Activated CD4-positive, alpha-beta T cell treated with anti-CD3 and anti-CD28 coated beads for 36 hours (primary cell): ENCODE measurements around the gene NKTR. TPM values are rescaled to one million over a fixed set of nuclear protein-coding genes. Genes with fewer than 3 reads are reported as not detected.
A peak's percentile ranks its signal among the peaks of the same experiment; 100 is the strongest.
"Not testable (repeated sequence)": the region's sequence is repeated elsewhere in the genome, so short reads cannot be mapped to it uniquely, and the experiment has no call there.

Experiments used
- ATAC-seq: fragments of 200-7000 bp; cut with Tn5 transposase; one replicate; pipeline ENCODE4 v1.10.0; 2021; ENCODE audit warnings: mild to moderate bottlenecking, moderate library complexity
- CTCF ChIA-PET: fragments of 350-600 bp; sonication (Branson Sonifier 250); formaldehyde crosslinking; loops from one replicate; lab custom pipeline; 2021; ENCODE audit warnings: antibody characterized with exemption; lab: Charles Lee
- POLR2A ChIA-PET: fragments of 350-600 bp; sonication (Branson Sonifier 250); formaldehyde crosslinking; loops from one replicate; lab custom pipeline; 2021; ENCODE audit warnings: antibody characterized with exemption, inconsistent platforms; lab: Charles Lee
- DNase-seq: peaks from one replicate; pipeline ENCODE4 v3.0.0-alpha.2; 2020
- H3K27ac Mint-ChIP-seq: one replicate; pipeline ENCODE4 v1.8.0; 2021; ENCODE audit warnings: mixed read lengths
- H3K27me3 Mint-ChIP-seq: one replicate; pipeline ENCODE4 v1.8.0; 2021; ENCODE audit warnings: mixed read lengths
- H3K36me3 Mint-ChIP-seq: one replicate; pipeline ENCODE4 v1.8.0; 2021; ENCODE audit warnings: low read depth, mixed read lengths
- H3K4me1 Mint-ChIP-seq: one replicate; pipeline ENCODE4 v1.8.0; 2021; ENCODE audit warnings: mixed read lengths
- H3K4me3 Mint-ChIP-seq: one replicate; pipeline ENCODE4 v1.8.0; 2021; ENCODE audit warnings: mild to moderate bottlenecking, moderate library complexity, mixed read lengths
- H3K9me3 Mint-ChIP-seq: one replicate; pipeline ENCODE4 v1.8.0; 2021; ENCODE audit warnings: low read depth, mixed read lengths
- intact Hi-C, 2 experiments: fragments of 100-400 bp; cut with DNase I in 1 of 2; cut with micrococcal nuclease in 1 of 2; formaldehyde crosslinking; loops; one replicate each; pipeline versions ENCODE4 v1.14.2 to v1.15.1; 2022 to 2024; cut with DNase I, micrococcal nuclease
- total RNA-seq, 2 experiments: library from RNA; stranded (reverse); gene quantifications; one replicate each; pipeline ENCODE4 v1.2.3, GENCODE V29; 2021

NKTR gene
- 10 to 100 TPM; 50.8 to 59.2 TPM for total RNA-seq

DNA sequence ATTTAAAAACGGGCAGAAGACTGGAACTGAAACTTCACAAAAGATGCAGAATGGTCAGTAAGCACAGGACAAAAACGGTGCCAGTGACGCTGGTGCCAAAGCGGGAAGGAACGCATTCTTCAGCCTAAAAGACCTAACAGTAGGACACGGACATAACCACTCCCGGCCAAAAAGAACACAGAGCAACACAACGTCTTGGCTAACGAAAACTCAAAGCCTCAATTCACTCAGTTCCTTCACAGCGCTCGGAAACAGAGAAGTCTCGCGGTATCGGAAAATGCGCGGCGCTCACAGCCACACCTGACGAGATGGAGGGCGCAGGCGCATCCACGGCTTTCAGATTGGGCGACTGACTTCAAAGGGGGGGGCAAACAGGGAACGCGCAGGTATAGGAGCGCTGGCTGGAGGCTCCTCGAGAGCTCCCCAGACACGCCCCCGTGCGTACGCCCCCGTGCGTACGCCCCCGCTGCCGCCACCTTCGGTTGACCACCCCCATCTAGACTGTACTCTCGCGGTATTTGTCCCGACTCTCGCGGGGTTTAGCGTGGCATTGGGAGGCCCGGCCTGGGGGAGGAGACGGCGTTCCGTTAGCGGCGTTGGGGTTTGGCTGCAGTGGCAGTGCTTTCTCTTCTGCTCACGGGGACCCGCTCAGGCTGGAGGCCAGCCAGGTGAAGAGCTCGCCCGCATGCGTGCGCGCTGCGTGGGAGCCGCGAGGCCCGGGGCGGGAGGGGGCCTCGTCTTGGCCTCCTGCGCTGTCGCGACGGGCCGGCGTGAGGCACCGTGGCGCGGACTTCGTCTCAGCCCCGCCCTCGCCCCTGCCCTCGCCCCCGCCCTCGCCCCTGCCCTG is at the start of gene NKTR:
NKTR (plus strand) TSS at position 576 of the 847 bp plus-strand sequence. CDS start 321 bp downstream, outside the sequence.
- Mint-ChIP-seq H3K4me3 (peak within 1 kb of the TSS; percentile 80), H3K27ac (peak within 1 kb of the TSS; percentile 95), H3K27me3 (no peaks in the 10 kb centered on the region), H3K36me3 (peaks cover 30% of the 10 kb centered on the region), H3K4me1 (peaks cover 33% of the 10 kb centered on the region), H3K9me3 (no peaks in the 10 kb centered on the region)
- ATAC-seq (peak; percentile 91), DNase-seq (peak; percentile 100)
- intact Hi-C loops: loop anchor here (1.0 to 10.0 kb wide), 10 partner anchors 10 to 1094 kb away; partner anchors contain the start of genes SS18L2 (in 2 of the 2), ABHD5 (in 1 of the 2), HIGD1A (in 1 of the 2) and POMGNT2 (in 1 of the 2)
- POLR2A ChIA-PET: interaction anchor here (0.5 to 1.5 kb wide), 6 partner anchors 8 to 98 kb away, joined by 3 to 12 read pairs (median 4); partner anchors contain the start of genes SS18L2 and VIPR1
- CTCF ChIA-PET: interaction anchor here (0.9 to 3.8 kb wide), 7 partner anchors 10 to 37 kb away, joined by 3 to 24 read pairs (median 4); partner anchors contain the start of genes SEC22C and SS18L2

DNA sequence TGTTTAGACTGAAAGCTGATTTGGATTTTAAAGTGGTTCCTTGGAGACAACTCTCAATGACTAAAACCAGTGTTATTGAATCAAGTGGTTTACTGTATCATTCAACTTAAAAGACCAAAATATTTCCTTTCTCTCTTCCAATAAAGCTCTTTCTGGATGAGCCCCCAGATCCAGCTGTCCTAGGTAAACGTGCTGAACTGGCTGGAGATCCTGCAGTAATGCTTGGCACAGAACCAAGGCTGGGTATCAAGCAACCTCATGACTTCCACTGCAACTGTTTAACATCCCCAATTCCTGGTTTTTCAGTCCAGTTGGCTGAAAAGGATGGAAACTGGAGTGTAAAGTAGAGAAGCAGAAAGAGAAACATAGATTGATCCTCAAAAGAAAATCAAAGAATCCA is 47.7 kb upstream of the NKTR start:
- Mint-ChIP-seq H3K36me3 (peaks cover 43% of the 10 kb centered on the region), H3K27me3 (no peaks in the 10 kb centered on the region), H3K4me3 (no peak overlapping the region), H3K4me1 (peaks cover 30% of the 10 kb centered on the region), H3K27ac (no peak overlapping the region), H3K9me3 (no peaks in the 10 kb centered on the region)
- ChIA-PET POLR2A (interaction anchor here (1.3 kb wide), 1 partner anchor 51 kb away, joined by 4 read pairs; no protein-coding TSS in a partner anchor), CTCF (interaction anchor here (0.7 to 1.7 kb wide), 8 partner anchors 11 to 362 kb away, joined by 3 to 6 read pairs (median 4); no protein-coding TSS in a partner anchor)
- intact Hi-C loops: no loop called here
- no peak for ATAC-seq
- DNase-seq: no peak

DNA sequence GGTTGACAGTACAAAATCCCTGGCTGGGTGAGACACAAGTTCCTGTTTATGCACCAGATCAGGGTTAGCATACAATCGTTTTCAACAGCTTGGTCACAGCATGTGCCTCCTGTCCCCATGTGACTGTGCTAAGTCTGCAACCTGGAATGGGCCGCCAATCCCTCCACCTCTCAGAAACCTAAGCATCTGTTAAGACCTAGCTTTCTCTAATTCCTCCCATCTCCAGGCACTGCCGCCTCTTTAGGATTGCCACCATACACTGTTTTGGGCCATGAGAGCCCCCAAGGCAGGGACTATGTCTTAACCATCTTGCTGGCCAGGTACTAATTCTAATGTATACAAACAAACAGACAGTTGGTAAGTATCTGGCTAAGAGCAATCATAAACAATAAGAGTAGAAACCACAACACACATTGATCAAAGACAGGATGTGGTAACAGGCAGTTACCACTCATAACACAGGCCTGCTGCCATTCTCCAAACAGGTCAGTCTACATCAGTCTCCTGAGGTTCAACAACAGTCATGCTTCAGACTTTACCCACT is 44.3 kb upstream of the NKTR start:
- ATAC-seq: peak; percentile 98
- H3K27me3 Mint-ChIP-seq: no peaks in the 10 kb centered on the region
- ChIA-PET POLR2A (no interaction called here), CTCF (interaction anchor here (0.7 to 1.3 kb wide), 3 partner anchors 27 to 54 kb away, joined by 3 to 6 read pairs (median 3); partner anchors contain the start of gene VIPR1)
- peak; percentile 45 for DNase-seq
- intact Hi-C loops: loop anchor here (1.0 kb wide), 2 partner anchors 26 to 82 kb away; no protein-coding TSS in a partner anchor
- H3K4me1 Mint-ChIP-seq: peaks cover 32% of the 10 kb centered on the region
- peaks cover 46% of the 10 kb centered on the region for H3K36me3 Mint-ChIP-seq
- peak overlapping the region; percentile 86 for H3K27ac Mint-ChIP-seq
- H3K9me3 Mint-ChIP-seq: no peaks in the 10 kb centered on the region
- H3K4me3 Mint-ChIP-seq: peak overlapping the region; percentile 22

DNA sequence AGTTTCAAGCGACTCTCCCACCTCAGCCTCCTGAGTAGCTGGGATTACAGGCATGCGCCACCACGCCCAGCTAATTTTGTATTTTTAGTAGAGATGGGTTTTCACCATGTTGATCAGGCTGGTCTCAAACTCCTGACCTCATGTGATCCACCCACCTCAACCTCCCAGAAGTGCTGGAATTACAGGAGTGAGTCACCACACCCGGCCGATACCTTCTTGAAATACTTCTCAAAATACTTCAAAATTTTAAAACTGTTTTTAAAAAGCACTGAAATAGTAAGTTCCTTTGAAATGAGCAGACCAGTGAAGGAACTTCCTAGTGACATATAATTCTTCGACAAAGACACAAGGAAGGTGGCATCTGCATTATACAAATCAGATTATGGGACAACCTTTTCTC is 43.7 kb upstream of the NKTR start:
- CTCF ChIA-PET: interaction anchor here (0.9 to 1.3 kb wide), 4 partner anchors 25 to 55 kb away, joined by 3 to 6 read pairs (median 4); partner anchors contain the start of genes SEC22C and VIPR1

DNA sequence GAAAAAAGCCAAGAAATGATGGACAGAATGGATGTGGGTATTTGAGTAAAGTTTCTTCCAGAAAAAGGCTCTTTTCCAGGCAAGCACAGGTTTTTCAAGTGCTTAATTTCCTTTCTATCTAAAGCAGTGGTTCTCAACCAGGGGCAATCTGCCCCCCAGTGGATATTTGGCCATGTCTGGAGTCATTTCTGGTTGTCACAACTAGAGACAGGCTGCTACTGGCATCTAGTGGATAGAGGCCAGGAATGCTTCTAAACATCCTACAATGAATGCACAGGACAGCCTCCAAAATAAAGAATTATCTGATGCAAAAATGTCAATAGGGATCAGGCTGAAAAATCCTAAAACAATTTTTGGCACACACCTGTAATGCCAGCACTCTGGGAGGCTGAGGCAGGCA is 42.6 kb upstream of the NKTR start:
- Mint-ChIP-seq H3K4me1 (peaks cover 39% of the 10 kb centered on the region), H3K9me3 (no peaks in the 10 kb centered on the region), H3K36me3 (peaks cover 47% of the 10 kb centered on the region), H3K27ac (no peak overlapping the region), H3K4me3 (no peak overlapping the region), H3K27me3 (no peaks in the 10 kb centered on the region)
- intact Hi-C loops: no loop called here
- ATAC-seq: no peak
- DNase-seq: peak; percentile 25
- CTCF ChIA-PET: interaction anchor here (0.7 to 1.4 kb wide), 4 partner anchors 10 to 56 kb away, joined by 3 to 5 read pairs (median 4); partner anchors contain the start of gene VIPR1
- POLR2A ChIA-PET: no interaction called here

More for the DNA sequence above, 43.7 kb upstream of the NKTR start:
- POLR2A ChIA-PET, DNase-seq, H3K9me3 Mint-ChIP-seq, H3K27me3 Mint-ChIP-seq: not testable (repeated sequence)
- Mint-ChIP-seq H3K27ac (peak overlapping the region; percentile 86), H3K4me1 (peaks cover 33% of the 10 kb centered on the region), H3K36me3 (peaks cover 46% of the 10 kb centered on the region), H3K4me3 (peak overlapping the region; percentile 22)
- intact Hi-C loops: loop anchor here (1.0 kb wide), 2 partner anchors 25 to 81 kb away; no protein-coding TSS in a partner anchor
- peak; percentile 5 for ATAC-seq

DNA sequence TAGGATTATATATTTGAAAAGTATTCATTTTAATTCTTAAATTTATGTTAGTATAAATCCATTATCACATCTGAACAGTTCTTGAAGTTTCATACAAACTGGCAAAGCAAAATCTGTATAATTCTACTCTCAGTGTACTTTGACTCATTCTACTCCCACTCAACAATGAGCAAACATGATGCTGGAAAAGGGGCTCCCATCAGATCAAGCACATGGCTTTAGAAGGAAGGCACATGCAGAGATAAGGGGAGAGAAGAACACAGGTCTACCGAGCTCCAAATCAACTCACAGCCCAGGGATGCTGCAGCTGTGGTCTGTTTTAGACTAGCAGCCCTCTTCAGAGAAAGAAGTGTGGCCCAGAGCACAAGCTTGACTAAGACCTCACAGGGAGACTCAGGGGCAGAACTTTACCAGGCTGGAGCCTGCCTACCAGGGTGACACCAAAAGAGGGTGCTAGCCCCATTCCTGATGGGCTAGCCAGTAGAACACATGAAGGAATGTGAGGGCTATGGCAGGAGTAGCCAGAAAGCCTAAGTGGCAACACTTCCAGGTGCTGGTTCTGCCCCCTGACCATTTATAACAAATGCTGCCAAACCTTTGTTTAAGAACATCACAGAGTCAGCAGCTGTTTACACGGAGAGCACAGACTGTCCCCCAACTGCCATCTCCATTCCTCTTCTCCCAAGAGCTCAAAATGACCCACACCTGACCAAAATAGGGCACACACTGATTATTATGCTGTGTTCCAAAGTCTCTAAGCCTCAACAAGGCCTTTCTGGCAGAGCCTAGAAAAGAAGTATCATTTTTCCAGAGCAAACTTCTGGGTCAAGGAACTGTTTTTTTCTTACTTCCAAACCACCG is 38.2 kb upstream of the NKTR start:
- ChIA-PET CTCF (interaction anchor here (0.6 to 1.4 kb wide), 5 partner anchors 10 to 315 kb away, joined by 3 to 6 read pairs (median 3); no protein-coding TSS in a partner anchor), POLR2A (no interaction called here)
- Mint-ChIP-seq H3K9me3 (no peaks in the 10 kb centered on the region), H3K4me1 (peaks cover 15% of the 10 kb centered on the region), H3K4me3 (no peak overlapping the region), H3K27me3 (no peaks in the 10 kb centered on the region), H3K27ac (peak overlapping the region; percentile 83), H3K36me3 (peaks cover 23% of the 10 kb centered on the region)
- peak; percentile 42 for ATAC-seq
- no peak for DNase-seq
- intact Hi-C loops: no loop called here

DNA sequence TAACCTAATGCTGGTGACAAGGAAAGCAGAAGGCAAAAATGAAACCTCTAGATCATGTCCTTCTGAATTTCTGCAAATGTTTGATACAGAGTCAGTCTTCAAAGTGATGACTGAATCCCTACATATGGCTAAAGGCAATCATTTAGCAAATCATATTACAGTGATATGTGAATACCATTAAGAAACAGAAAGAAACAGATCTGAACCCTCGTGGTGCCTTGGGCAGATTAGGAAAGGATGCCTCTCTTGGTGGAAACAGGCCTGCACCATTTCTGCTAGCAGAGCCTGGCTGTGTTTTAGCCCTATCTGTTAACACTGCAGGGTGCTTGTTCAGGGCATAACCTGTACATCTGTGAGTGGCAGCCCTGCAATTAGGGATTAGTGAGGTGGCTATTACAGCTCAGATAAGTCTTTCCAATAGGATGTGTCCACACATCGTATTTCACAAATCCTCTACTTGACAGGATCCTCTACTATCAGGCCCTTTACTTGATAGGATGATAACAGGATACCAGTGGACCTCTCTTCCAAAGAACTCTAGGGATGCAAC is 30.8 kb upstream of the NKTR start:
- no peak for DNase-seq
- Mint-ChIP-seq H3K4me3 (no peak overlapping the region), H3K36me3 (peaks cover 40% of the 10 kb centered on the region), H3K9me3 (peaks cover 6% of the 10 kb centered on the region), H3K27me3 (no peaks in the 10 kb centered on the region), H3K4me1 (peaks cover 6% of the 10 kb centered on the region), H3K27ac (no peak overlapping the region)
- POLR2A ChIA-PET: interaction anchor here (0.6 kb wide), 1 partner anchor 516 kb away, joined by 4 read pairs; no protein-coding TSS in a partner anchor
- intact Hi-C loops: no loop called here
- CTCF ChIA-PET: no interaction called here
- no peak for ATAC-seq

DNA sequence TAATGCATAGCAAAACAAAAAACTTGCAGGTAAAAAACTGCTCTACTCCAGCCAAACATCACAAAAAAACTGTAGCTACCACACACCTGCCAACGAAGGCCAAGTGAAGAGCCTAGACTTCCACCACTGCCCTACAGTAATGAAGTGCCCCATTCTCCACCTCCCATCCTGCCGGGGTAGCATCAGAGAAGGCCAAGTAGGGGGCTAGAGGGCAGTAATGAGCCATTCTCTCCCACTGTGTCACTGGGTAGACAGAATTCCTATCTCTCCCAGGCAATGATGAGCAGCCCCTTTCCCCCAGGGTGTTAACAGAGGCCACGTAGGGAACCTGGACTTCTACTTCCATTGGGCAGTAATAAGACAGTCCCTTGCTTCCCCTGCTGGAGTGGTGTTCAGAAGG is 28.2 kb upstream of the NKTR start:
- intact Hi-C loops: no loop called here
- H3K27me3 Mint-ChIP-seq: no peaks in the 10 kb centered on the region
- no peak overlapping the region for H3K4me3 Mint-ChIP-seq
- DNase-seq: peak; percentile 33
- H3K27ac Mint-ChIP-seq: peak overlapping the region; percentile 28
- ATAC-seq: peak; percentile 71
- ChIA-PET POLR2A (no interaction called here), CTCF (interaction anchor here (0.6 to 1.5 kb wide), 5 partner anchors 9 to 803 kb away, joined by 3 to 6 read pairs (median 3); no protein-coding TSS in a partner anchor)
- peaks cover 51% of the 10 kb centered on the region for H3K36me3 Mint-ChIP-seq
- peaks cover 14% of the 10 kb centered on the region for H3K9me3 Mint-ChIP-seq
- H3K4me1 Mint-ChIP-seq: peaks cover 16% of the 10 kb centered on the region

DNA sequence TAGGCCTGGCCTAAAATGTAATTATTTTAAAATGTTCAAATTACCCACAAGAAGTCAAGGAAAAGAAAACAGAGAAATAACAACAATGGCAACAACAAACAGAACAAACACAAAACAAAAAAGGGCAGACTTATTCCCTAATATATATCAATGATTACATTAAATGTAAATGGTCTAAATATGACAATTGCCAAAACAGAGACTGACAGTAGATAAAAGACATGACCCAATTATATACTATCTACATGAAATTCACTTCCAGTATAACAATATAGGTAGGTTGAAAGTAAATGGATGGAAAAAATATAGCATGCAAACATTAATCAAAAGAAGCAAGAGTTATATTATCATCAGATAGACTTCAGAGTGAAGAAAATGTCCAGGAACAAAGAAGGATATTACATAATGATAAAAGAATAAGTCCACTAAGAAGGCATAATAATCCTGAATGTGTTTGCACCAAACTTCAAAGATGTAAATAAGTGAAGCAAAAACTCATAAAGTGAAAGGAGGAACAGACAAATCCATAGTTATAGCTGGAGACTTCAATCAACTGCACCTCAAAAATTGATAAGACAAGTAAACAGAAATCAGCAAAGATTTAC is 25.2 kb upstream of the NKTR start:
- H3K36me3 Mint-ChIP-seq: peaks cover 51% of the 10 kb centered on the region
- H3K4me1 Mint-ChIP-seq: peaks cover 33% of the 10 kb centered on the region
- POLR2A ChIA-PET: interaction anchor here (0.7 kb wide), 1 partner anchor 564 kb away, joined by 3 read pairs; no protein-coding TSS in a partner anchor

DNA sequence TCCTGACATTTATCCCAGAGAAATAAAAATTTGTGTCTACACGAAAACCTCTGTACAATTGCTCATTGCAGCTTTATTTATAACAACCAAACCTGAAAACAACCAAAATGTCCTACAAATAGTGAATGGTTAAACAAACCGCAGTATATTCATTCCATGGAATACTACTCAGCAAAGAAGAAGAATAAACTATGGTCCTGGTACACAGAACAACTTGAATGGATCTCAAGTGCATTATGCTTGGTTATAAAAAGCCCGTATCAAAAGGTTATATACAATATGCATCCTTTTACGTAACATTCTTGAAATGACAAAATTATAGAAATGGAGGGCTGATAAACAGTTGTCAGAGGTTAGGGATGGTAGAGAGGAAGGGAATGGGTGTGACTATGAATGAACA is 22.4 kb upstream of the NKTR start:
- no peak overlapping the region for H3K27ac Mint-ChIP-seq
- POLR2A ChIA-PET: no interaction called here
- H3K4me3 Mint-ChIP-seq: no peak overlapping the region

More for the DNA sequence above, 25.2 kb upstream of the NKTR start:
- H3K27me3 Mint-ChIP-seq: no peaks in the 10 kb centered on the region
- intact Hi-C loops: no loop called here
- no peak overlapping the region for H3K4me3 Mint-ChIP-seq
- ATAC-seq (no peak), DNase-seq (no peak)
- H3K27ac Mint-ChIP-seq: no peak overlapping the region
- peaks cover 14% of the 10 kb centered on the region for H3K9me3 Mint-ChIP-seq
- CTCF ChIA-PET: no interaction called here

More for the DNA sequence above, 22.4 kb upstream of the NKTR start:
- H3K4me1 Mint-ChIP-seq: peaks cover 45% of the 10 kb centered on the region
- peaks cover 41% of the 10 kb centered on the region for H3K36me3 Mint-ChIP-seq
- ATAC-seq (no peak), DNase-seq (no peak)
- intact Hi-C loops: no loop called here
- H3K9me3 Mint-ChIP-seq: peaks cover 14% of the 10 kb centered on the region
- CTCF ChIA-PET: interaction anchor here (0.6 to 1.5 kb wide), 5 partner anchors 17 to 180 kb away, joined by 3 to 4 read pairs (median 3); no protein-coding TSS in a partner anchor
- H3K27me3 Mint-ChIP-seq: no peaks in the 10 kb centered on the region
